ENCODE measurements around the gene DFFA. TPM values are rescaled to one million over a fixed set of nuclear protein-coding genes. Genes with fewer than 3 reads are reported as not detected.
"Not testable (repeated sequence)": the region's sequence is repeated elsewhere in the genome, so short reads cannot be mapped to it uniquely, and the experiment has no call there.

The DFFA gene
- total and polyA plus RNA-seq, 11 donors, result 10.4 to 27.6 (median 24.5) TPM

DNA sequence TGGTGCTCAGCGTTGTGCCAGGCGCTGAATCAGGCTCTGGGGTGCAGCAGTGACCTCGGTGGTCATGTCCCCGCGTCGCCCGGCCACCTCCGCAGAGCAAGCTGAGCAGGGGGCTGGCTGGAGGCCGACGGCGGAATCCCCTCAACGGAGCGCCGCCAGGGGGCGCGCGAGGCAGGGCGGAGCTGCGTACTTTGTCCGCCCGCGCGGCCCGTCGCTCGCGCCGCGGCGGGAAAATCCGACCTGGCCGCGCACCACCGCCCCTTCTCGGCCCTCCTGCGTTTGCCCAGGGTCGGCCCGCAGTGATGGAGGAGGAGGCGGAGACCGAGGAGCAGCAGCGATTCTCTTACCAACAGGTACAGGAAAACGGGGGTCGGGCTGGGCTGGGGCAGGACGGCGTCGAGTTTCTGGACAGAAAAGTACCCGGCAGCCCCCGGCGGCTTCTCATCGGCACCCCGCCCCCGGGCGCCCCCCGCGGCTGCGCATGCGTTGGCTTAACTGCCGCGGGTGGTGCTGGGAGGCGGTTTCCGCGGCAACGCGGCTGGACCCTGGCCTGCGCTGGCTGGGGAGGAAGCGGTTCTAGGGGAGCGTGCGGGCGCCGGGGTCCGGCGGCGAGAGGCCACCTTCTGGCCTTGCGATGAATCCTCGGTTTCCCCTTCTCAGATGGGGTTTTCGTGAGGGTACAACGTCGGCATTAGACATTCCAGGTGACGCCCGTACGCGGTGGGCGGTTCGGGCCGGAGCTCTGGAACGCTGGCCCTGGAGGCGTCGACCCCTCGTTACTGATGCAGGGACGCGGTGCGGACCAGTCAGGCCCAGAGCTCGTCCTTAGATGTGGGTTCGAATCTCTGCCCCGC is 41.9 kb downstream of the DFFA start, which contains the start of gene CENPS:
TSS of gene CENPS (plus strand) at position 218 of the 854 bp plus-strand sequence. CDS start at position 303, 85 bp downstream.
- ATAC-seq (peak; percentile 87 to 98 (median 97)), DNase-seq (peak; percentile 91 to 96 (median 95))
- 0% methylated on average over 35 to 95 of the region's 95 CpGs for WGBS, 4 donors
- peaks cover 0 to 26% (median 12%) of the 10 kb centered on the region in 12 donors for H3K4me1 ChIP-seq
- H3K9me3 ChIP-seq, result no peaks in the 10 kb centered on the region
- H3K27ac ChIP-seq, result peak within 1 kb of the TSS in 11 of 12 donors; percentile 8 to 82 (median 69)
- intact Hi-C loops (cut with DNase I), result loop anchor here (1.0 to 10.0 kb wide), 8 partner anchors 37 to 64 kb away; partner anchors contain the start of genes DFFA (in 4 of the 10) and PEX14 (in 3 of the 10)
- no peaks in the 10 kb centered on the region for H3K27me3 ChIP-seq
- peaks cover 0 to 7% (median 0%) of the 10 kb centered on the region in 9 donors for H3K36me3 ChIP-seq
- TF ChIP-seq POLR2A (IDR thresholded peaks at IDR 0.05), result peak in 1 of 2 donors; percentile 31
- TF ChIP-seq, protein P1, sequence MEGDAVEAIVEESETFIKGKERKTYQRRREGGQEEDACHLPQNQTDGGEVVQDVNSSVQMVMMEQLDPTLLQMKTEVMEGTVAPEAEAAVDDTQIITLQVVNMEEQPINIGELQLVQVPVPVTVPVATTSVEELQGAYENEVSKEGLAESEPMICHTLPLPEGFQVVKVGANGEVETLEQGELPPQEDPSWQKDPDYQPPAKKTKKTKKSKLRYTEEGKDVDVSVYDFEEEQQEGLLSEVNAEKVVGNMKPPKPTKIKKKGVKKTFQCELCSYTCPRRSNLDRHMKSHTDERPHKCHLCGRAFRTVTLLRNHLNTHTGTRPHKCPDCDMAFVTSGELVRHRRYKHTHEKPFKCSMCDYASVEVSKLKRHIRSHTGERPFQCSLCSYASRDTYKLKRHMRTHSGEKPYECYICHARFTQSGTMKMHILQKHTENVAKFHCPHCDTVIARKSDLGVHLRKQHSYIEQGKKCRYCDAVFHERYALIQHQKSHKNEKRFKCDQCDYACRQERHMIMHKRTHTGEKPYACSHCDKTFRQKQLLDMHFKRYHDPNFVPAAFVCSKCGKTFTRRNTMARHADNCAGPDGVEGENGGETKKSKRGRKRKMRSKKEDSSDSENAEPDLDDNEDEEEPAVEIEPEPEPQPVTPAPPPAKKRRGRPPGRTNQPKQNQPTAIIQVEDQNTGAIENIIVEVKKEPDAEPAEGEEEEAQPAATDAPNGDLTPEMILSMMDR (IDR thresholded peaks at IDR 0.05), result peak; percentile 94 to 99 (median 97)
- peak within 1 kb of the TSS; percentile 61 to 93 (median 82) for H3K4me3 ChIP-seq

DNA sequence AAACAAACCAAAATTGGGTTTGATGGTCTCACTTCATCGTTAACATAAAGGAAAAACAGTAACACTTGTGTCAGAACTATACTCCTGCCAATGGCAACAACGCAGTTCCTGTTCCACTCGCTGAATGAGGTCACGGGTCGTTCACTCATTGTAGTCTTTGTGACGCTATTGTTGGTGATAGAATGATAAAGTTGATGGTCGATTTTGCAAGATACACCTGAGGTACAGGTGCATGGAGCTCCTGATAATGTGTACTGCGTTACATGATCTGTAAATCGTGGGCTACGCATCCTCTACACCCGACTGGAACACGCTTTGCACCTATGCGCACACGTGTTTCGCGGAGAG is 42.5 kb downstream of the DFFA start:
- H3K27ac ChIP-seq, result peak overlapping the region in 10 of 12 donors; percentile 43 to 82 (median 71)
- peaks cover 0 to 3% (median 0%) of the 10 kb centered on the region in 9 donors for H3K36me3 ChIP-seq
- WGBS, 4 donors, result 19 to 36% (median 22%) methylated on average over 11 to 16 of the region's 16 CpGs
- ATAC-seq (no peak), DNase-seq (peak in 1 of 5 donors; percentile 10)
- TF ChIP-seq, protein P1 (IDR thresholded peaks at IDR 0.05), result no peak
- TF ChIP-seq POLR2A (IDR thresholded peaks at IDR 0.05), result no peak
- peak overlapping the region; percentile 61 to 93 (median 82) for H3K4me3 ChIP-seq
- H3K27me3 ChIP-seq, result no peaks in the 10 kb centered on the region
- peaks cover 0 to 26% (median 12%) of the 10 kb centered on the region in 12 donors for H3K4me1 ChIP-seq
- H3K9me3 ChIP-seq, result no peaks in the 10 kb centered on the region
- intact Hi-C loops (cut with DNase I), result loop anchor here (1.0 to 10.0 kb wide), 16 partner anchors 37 to 805 kb away; partner anchors contain the start of genes DFFA (in 4 of the 10), PEX14 (in 3 of the 10), LZIC (in 1 of the 10) and NMNAT1 (in 1 of the 10)

DNA sequence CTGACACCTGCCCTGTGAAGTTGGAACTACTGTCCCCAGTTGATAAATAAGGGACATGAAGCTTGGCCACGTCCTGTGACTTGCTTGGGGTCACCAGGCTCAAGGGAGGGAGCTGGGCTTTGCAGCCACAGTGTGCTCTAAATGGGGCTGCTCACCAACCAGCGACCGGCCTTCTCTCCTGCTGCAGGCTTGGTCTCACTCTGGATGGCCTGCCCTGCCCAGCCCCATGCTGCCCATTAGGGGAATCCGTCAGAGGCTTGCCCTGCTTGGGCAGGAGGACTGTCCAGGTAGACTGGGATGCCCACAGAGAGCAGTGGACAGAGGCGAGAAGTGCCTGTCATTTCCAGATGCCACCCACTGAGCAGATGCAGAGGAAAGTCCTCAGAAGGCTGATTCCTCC is 43.3 kb downstream of the DFFA start:
- H3K9me3 ChIP-seq, result no peaks in the 10 kb centered on the region
- no peak for ATAC-seq
- H3K4me3 ChIP-seq, result no peak overlapping the region
- DNase-seq, result no peak
- no peaks in the 10 kb centered on the region for H3K27me3 ChIP-seq
- no peak for TF ChIP-seq POLR2A (IDR thresholded peaks at IDR 0.05)
- TF ChIP-seq, protein P1 (IDR thresholded peaks at IDR 0.05), result no peak
- peaks cover 0 to 26% (median 12%) of the 10 kb centered on the region in 12 donors for H3K4me1 ChIP-seq
- WGBS, 4 donors, result 72 to 86% (median 82%) methylated on average over 5 of the region's 5 CpGs
- H3K36me3 ChIP-seq, result peaks cover 0 to 1% (median 0%) of the 10 kb centered on the region in 9 donors
- intact Hi-C loops (cut with DNase I), result loop anchor here in 9 of 10 donors (1.0 to 10.0 kb wide), 10 partner anchors 48 to 804 kb away; partner anchors contain the start of genes LZIC (in 1 of the 9) and NMNAT1 (in 1 of the 9)
- H3K27ac ChIP-seq, result no peak overlapping the region

DNA sequence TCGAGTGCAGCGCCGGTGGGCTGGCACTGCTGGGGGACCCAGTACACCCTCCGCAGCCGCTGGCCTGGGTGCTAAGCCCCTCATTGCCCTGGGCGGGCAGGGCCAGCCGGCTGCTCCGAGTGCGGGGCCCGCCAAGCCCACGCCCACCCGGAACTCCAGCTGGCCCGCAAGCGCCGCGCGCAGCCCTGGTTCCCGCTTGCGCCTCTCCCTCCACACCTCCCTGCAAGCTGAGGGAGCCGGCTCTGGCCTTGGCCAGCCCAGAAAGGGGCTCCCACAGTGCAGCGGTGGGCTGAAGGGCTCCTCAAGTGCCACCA is 45.8 kb downstream of the DFFA start:
- not testable (repeated sequence) for H3K9me3 ChIP-seq, H3K27me3 ChIP-seq, H3K36me3 ChIP-seq, ATAC-seq, H3K4me3 ChIP-seq, H3K27ac ChIP-seq, DNase-seq
- intact Hi-C loops (cut with DNase I), result loop anchor here in 6 of 10 donors (2.0 to 10.0 kb wide), 6 partner anchors 49 to 802 kb away; partner anchors contain the start of genes LZIC (in 1 of the 6) and NMNAT1 (in 1 of the 6)
- WGBS, 4 donors, result 93 to 100% (median 96%) methylated on average over 4 to 21 of the region's 21 CpGs
- peaks cover 0 to 22% (median 10%) of the 10 kb centered on the region in 12 donors for H3K4me1 ChIP-seq

DNA sequence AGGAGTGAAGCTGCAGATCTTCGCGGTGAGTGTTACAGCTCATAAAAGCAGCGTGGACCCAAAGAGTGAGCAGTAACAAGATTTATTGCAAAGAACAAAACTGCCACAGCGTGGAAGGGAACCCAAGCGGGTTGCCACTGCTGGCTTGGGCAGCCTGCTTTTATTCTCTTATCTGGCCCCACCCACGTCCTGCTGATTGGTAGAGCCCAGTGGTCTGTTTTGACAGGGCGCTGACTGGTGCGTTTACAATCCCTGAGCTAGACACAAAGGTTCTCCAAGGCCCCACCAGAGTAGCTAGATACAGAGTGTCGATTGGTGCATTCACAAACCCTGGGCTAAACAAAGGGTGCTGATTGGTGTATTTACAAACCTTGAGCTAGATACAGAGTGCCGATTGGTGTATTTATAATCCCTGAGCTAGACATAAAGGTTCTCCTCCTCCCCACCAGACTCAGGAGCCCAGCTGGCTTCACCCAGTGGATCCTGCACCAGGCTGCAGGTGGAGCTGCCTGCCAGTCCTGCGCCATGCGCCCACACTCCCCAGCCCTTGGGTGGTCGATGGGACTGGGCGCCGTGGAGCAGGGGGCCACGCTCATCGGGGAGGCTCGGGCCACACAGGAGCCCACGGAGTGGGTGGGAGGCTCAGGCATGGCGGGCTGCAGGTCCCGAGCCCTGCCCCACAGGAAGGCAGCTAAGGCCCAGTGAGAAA is 46.3 kb downstream of the DFFA start:
- H3K27me3 ChIP-seq, H3K27ac ChIP-seq, ATAC-seq, H3K4me3 ChIP-seq, H3K9me3 ChIP-seq, H3K36me3 ChIP-seq, DNase-seq: not testable (repeated sequence)
- 84 to 90% (median 87%) methylated on average over 10 to 21 of the region's 21 CpGs for WGBS, 4 donors
- intact Hi-C loops (cut with DNase I), result loop anchor here in 6 of 10 donors (2.0 to 10.0 kb wide), 6 partner anchors 49 to 801 kb away; partner anchors contain the start of genes LZIC (in 1 of the 6) and NMNAT1 (in 1 of the 6)
- H3K4me1 ChIP-seq, result peaks cover 0 to 17% (median 7%) of the 10 kb centered on the region in 12 donors
